Measurements from ENCODE around the gene GRIK5.

GRIK5 gene

DNA sequence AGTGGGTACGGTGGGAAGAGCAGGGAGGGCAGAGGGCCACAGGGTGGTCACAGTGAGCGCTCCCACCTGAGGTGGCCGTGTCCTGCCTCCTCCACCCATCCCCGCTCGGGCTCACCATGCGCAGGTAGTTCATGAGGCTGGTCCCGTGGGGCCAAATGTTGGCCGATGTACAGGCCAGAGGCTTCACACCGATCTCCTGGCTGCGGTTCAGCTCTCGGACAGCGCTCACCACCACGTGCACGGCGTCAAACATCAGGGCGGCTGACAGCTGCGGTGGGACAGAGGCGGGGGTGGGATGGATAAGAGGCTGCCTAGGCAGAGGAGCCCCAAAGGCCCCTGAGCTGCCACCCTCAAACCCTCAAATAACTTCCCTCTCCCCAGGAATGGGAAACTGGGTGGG is 15.8 kb downstream of the GRIK5 start:
- TF ChIP-seq GATA2 (IDR thresholded peaks at IDR 0.05; ENCODE audit: low read depth, low read length) (no peak), GATA3 (IDR thresholded peaks at IDR 0.05; ENCODE audit: low read depth, low read length) (no peak)

DNA sequence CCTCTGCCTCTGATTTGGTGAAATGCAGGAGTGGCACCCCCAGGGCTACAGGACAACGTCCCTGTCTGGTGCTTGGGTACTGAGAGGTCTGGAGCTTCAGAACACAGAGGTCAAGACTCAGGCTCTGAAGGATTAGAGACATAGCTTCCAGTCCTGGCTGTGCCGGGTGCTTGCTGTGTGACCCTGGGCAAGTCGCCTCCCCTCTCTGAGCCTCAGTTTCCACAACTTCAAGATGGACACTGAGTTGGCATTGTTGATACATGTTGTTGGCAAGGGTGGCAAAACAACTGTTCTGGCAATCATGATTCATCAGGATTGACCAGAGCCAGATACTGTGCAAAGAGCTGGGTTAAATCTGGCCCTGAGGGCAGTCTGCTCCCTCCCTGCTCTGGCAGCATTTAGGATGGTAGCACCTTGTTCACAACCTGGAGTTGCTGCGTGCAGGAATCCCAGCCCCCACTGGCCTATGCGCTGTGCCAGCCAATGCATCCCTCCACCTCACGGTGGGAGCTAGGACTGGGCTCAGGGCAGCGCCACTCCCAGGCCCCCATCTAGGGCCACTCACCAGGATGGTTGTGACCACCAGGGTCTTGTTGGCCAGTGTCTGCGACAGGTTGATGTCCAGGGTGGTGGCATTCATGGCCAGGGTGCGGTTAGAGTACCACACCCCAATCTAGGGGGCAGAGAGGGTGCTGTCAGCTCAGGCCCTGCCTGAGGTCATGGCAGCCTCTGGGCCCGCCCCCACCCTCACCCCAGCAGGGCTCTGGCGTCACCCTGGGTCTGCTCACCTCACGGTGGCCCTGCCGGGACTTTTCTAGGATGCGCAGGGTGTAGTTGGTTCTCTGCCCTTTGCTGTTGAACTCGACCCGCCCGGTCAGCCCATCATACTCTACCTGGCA is 16.7 kb downstream of the GRIK5 start:
- no peak for TF ChIP-seq GATA3 (IDR thresholded peaks at IDR 0.05; ENCODE audit: low read depth, low read length)

DNA sequence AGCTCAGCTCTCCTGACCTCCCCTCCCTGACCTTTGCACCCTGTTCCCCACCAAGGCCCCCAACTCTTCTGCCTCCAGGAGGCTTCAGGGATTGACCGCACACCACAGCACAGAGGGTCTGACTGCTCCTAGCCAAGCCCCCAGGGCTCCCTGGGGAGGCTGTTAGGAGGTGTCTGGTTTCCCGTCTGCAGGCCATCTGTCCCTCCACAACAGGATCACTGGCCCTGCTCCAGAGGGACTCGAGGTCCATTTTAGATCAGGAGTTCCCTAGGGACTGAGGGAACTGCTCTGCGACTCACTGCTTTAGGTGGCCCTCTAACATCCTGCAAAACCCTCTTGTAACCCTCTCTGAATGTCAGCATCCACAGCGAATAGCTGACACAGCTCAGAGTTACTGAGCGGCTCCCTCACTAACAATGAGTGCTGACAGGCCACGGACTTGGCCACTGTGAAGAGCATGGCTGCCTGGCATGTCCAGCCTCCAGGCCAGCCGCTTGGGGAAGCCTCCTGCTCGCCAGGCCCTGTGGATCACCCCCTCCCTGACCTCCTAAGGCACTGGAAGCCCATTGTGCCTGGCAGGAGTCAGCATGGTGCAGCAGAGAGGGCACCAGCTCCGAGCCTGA is 17.7 kb downstream of the GRIK5 start:
- no peak for TF ChIP-seq GATA3 (IDR thresholded peaks at IDR 0.05; ENCODE audit: low read depth, low read length)
- no peak for TF ChIP-seq GATA2 (IDR thresholded peaks at IDR 0.05; ENCODE audit: low read depth, low read length)

DNA sequence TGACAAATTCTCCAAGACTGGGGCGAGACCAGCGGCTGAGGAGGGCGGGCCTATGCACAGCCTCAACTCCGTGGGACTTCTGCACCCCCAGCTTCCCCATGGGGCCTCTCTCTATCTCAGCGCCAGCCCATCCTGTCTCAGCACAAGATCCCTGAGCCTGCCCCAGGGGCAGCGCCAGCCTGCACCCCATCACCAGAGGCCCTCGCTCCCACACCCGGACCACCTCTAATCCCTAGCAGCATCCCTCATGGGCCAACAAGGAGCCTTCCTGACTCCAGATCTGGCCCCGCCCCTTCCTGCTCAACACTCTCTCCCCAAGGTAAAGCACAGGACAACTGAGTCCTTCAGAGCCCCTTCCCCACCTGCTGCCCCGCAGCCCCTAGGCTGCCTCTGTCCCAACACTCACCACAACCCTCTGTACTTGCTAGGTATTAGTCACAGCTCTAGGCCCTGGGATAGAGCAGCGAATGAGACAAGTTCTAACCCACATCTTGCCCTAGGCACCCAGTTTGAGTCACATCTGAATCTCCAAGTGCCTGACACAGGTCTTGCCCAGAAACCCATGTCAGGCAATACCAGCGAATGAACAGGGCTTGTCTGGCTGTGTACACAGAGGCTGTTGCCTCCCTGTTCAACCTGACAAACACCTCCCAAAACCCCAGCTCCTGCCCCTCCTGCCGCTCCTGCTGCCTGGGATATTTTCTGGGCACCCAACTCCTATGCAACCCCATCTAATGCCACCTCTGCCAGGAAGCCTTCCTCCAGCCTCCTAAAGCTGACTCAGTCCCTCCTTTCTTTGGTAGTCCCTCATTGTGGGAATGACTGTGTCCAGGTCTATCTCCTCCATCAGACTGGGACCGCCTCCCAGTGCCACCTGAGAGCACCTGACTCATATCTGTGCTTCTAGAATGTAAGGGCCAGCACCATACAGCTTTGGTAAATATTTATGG is 18.6 kb downstream of the GRIK5 start:
- TF ChIP-seq GATA2 (IDR thresholded peaks at IDR 0.05; ENCODE audit: low read depth, low read length) (no peak), GATA3 (IDR thresholded peaks at IDR 0.05; ENCODE audit: low read depth, low read length) (no peak)

DNA sequence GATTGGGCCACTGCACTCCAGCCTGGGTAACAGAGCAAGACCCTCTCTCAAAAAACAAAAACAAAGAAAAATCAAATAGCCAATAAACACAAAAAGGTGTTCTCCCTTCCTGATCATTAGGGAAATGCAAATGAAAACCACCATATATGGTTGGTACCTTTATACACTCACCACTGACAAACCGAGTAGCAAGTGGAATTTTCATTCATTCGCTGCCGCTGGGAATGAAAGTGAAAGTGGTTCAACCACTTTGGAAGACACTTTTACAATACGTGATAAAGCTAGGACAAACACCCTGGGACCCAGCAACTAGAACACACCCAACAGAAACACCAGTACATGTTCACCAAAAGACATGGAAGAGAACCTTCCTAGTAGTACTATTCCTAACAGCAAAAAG is 21.0 kb downstream of the GRIK5 start:
- TF ChIP-seq GATA2 (IDR thresholded peaks at IDR 0.05; ENCODE audit: low read depth, low read length) (no peak), GATA3 (IDR thresholded peaks at IDR 0.05; ENCODE audit: low read depth, low read length) (no peak)

GRCh38 chr19:42045575-42045974 is 24.4 kb downstream of the GRIK5 start:
- TF ChIP-seq GATA2 (IDR thresholded peaks at IDR 0.05; ENCODE audit: low read depth, low read length) (no peak), GATA3 (IDR thresholded peaks at IDR 0.05; ENCODE audit: low read depth, low read length) (no peak)

GRCh38 chr19:42042455-42043170 is 27.4 kb downstream of the GRIK5 start:
- TF ChIP-seq GATA2 (IDR thresholded peaks at IDR 0.05; ENCODE audit: low read depth, low read length) (no peak), GATA3 (IDR thresholded peaks at IDR 0.05; ENCODE audit: low read depth, low read length) (no peak)

GRCh38 chr19:42040031-42040430 is 30.0 kb downstream of the GRIK5 start:
- TF ChIP-seq GATA2 (IDR thresholded peaks at IDR 0.05; ENCODE audit: low read depth, low read length) (no peak), GATA3 (IDR thresholded peaks at IDR 0.05; ENCODE audit: low read depth, low read length) (no peak)

- TF ChIP-seq GATA2 (IDR thresholded peaks at IDR 0.05; ENCODE audit: low read depth, low read length) (no peak), GATA3 (IDR thresholded peaks at IDR 0.05; ENCODE audit: low read depth, low read length) (no peak)
Measured at GRCh38 chr19:42038666-42039065, 31.3 kb downstream of the GRIK5 start.

- no peak for TF ChIP-seq GATA3 (IDR thresholded peaks at IDR 0.05; ENCODE audit: low read depth, low read length)
- no peak for TF ChIP-seq GATA2 (IDR thresholded peaks at IDR 0.05; ENCODE audit: low read depth, low read length)
Measured at GRCh38 chr19:42037649-42038048, 32.4 kb downstream of the GRIK5 start.

- TF ChIP-seq GATA2 (IDR thresholded peaks at IDR 0.05; ENCODE audit: low read depth, low read length) (no peak), GATA3 (IDR thresholded peaks at IDR 0.05; ENCODE audit: low read depth, low read length) (no peak)
Measured at GRCh38 chr19:42033413-42033812, 36.6 kb downstream of the GRIK5 start.

- TF ChIP-seq GATA3 (IDR thresholded peaks at IDR 0.05; ENCODE audit: low read depth, low read length) (no peak), GATA2 (IDR thresholded peaks at IDR 0.05; ENCODE audit: low read depth, low read length) (no peak)
Measured at GRCh38 chr19:42032431-42032830, 37.6 kb downstream of the GRIK5 start.

- TF ChIP-seq GATA3 (IDR thresholded peaks at IDR 0.05; ENCODE audit: low read depth, low read length) (no peak), GATA2 (IDR thresholded peaks at IDR 0.05; ENCODE audit: low read depth, low read length) (no peak)
Measured at GRCh38 chr19:42030645-42031440, 39.2 kb downstream of the GRIK5 start.

Data from SH-SY5Y (cell line).